HepG2 (cell line): ENCODE results near the gene ANAPC2.

ENCODE experiments used
- GABPB1 ChIP-seq: IDR thresholded peaks from 2 replicates; pipeline ENCODE4 v1.6.1; 2016; ENCODE audit warnings: mild to moderate bottlenecking, missing genetic modification reagents, moderate library complexity, missing compliant biosample characterization
- ZNF263 ChIP-seq: sonication (generic); formaldehyde crosslinking; IDR thresholded peaks from 2 replicates; pipeline ENCODE4 v1.4.0; 2020; ENCODE audit warnings: missing genetic modification reagents

GRCh38 chr9:137168904-137169856 lies 19.2 kb downstream of the ANAPC2 start:
- TF ChIP-seq ZNF263 (CRISPR knock-in tag) (no peak), GABPB1 (CRISPR knock-in tag) (no peak; the same call in 1 of the 2 replicates)
